HTERT RPE-1 (cell line): ENCODE data around the gene PEX12.
"Not testable (repeated sequence)": the region's sequence is repeated elsewhere in the genome, so short reads cannot be mapped to it uniquely, and the experiment has no call there.

ENCODE experiments used
- in situ Hi-C: fragments of 300-500 bp; cut with MboI; formaldehyde crosslinking; loops from 4 replicates; pipeline ENCODE4 v1.14.3; 2020; ENCODE audit warnings: low sequenced_read_pairs

Gene PEX12

DNA sequence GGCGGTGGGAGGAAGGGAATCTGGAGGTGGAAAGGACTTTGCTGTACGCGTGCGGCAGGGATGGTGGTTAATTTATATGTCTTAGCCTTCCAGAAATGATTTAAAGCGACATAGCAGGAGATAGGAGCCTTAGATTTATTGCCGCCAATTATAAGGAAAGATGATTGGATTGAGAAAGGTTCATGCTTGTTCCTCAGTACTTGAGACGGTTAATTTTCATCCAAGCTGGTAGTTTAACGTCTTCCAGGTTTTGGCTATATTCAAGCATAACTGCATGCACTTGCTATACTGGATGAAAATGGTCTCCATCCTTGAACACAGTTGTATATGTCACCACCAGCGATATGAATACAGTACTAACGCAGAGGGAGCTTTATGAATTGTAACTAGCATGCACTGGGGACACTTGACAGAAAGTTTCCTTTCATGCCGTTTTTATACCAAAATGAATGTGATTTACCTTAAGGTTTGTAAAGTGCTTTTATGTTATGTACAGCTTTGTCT is 610 bp upstream of the PEX12 start:
- in situ Hi-C loops: no loop called here

DNA sequence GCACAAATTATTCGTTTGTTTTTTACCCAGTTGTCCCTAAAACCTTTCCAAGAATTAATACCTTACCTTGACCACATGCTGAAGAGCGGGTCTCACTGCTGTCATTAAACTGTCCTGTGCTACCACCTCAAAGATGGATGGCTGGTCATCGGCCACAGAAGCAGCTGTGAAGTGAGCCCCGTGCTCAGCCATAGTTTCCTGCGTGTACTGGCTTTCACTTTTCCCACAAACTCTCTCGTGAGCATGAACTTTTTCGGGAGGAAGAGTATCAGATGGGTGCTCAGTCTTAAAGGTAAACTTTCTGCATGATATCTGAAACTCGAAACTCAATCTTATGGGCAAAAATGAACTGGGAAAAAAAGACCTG is 558 bp downstream of the PEX12 start:
- in situ Hi-C loops: no loop called here

DNA sequence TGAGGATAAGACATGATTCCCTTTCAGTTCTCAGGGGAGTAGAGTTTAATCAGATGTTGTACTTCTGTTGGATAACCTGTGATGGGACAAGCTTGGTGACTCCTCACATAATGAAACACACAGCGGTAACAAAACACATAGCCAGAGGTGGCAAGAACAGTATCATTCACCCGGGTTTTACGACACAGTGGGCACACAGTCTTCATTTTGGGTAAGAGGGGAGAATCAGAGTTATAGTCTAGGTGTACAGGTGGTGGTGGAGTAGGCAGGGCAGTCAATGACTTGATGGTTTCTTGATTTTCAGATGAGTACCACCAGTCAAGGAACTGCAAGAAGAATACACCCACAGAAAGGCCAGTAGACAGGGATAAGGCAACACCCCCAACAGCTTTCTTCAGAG is 2.6 kb downstream of the PEX12 start:
- in situ Hi-C loops: no loop called here

DNA sequence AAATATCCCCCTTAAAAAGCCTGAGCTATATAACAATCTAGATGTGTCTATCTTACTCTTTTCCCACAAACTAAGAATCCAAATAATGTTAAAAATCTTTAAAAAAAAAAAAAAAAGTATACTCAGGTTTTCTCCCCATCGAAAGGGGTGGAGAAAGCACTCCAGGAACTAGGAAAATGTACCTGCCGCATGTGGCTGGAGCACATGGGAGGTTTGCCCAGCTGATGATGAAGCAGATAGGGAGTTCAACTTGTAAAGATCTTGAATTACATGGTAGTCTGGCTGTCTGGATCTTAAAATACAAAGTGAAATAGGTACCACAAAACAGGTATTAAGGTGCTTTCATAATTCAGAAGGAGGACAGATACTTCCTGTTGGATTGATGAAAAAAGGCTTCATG is 9.0 kb downstream of the PEX12 start:
- in situ Hi-C loops: no loop called here

DNA sequence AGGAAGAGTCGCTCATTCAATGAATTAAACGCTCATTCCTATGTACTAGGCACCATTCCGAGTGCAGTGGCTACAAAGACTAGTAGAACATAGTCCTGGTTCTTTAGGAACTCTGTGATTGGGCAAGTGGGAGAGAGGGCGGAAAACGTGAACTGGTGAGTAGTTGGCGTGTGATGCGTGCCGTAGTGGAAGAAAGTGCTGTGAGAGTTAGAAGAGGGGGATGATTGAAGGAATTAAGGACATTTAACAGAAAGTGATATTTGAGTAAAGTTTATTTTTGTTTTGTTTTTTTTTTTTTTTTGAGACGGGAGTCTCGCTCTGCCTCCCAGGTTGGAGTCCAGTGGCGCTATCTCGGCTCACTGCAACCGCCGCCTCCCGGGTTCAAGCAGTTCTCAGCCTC is 9.8 kb downstream of the PEX12 start:
- in situ Hi-C loops: no loop called here

DNA sequence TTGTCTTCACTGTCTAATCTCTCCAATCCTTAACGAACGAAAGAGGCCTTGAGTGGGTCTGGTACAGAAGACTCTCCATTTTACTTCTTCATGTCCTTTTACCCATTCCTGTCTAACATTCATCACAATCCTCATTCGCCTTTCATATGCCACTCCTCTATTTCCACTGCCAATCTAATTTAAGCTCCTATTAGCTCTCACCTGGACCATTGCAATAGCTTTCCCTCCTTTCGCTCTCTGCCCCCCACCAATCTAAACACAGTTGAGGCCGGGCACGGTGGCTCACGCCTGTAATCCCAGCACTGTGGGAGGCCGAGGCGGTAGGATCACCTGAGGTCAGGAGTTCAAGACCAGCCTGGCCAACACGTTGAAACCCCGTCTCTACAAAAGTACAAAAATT is 11.4 kb downstream of the PEX12 start:
- in situ Hi-C loops: no loop called here

DNA sequence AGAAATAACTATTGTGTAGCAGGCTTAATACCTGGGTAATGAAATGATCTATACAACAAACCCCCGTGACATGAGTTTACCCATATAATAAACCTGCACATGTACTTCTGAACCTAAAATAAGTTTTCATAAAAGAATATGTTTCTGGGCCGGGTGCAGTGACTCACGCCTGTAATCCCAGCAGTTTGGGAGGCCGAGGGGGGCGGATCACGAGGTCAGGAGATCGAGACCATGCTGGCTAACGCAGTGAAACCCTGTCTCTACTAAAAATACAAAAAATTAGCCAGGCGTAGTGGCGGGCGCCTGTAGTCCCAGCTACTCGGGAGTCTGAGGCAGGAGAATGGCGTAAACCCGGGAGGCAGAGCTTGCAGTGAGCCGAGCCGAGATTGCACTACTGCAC is 15.2 kb downstream of the PEX12 start:
- in situ Hi-C loops: not testable (repeated sequence)

DNA sequence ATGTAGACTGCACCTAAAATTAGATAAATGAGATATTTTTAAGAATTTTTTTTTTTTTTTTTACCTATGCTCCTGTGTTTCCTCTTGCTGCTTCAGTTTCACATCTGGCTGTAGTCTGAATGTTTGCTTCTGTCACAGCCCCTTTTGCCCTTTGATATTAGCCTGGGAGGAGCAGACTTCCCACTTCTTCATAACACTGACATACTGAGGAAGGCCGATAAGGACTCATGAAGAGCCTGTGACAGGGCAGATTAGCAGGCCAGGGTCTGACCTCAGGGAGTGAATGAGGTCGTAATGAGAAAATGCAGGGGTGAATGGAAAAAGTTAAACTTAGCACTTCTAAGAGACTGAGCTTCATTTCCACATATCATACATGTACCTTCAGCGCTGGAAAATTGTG is 17.7 kb downstream of the PEX12 start, which contains the start of gene SLFN14:
Gene SLFN14, minus strand, starts transcription at position 117 of the 400 bp plus-strand sequence. CDS start 2,757 bp downstream, outside the sequence.
- in situ Hi-C loops: no loop called here

DNA sequence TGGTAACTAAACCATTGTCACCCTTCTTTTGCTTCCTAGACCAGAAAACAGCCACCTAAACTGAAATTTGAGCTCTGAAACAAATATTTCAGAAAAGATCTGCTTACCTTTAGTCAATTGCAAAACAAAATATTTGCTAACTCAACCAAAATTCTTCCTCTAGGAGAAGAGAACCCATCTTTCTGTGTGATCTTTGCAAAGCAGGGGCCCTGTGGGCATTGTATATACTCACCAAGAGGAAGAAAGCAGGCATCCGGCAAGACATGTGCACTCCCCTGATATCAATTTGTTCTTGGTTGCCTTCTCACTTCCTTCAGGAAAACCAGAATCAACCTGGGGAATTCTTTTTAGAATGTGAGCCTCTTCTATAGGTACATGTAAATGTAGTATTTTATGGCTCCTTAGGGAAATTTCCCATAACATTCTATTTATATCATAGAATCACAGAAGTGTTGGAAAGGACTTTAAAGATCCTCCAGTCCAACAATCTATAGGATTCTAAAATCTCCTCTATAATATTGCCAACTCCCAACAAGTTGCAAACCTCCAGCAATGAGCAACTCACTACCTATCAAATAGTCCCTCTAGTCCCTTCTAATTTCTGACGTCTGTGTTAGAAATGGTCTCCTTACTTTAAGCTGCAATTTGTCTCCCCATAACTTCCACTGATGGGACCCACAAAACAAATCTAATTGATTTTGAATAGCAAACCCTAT is 18.7 kb downstream of the PEX12 start:
- in situ Hi-C loops: no loop called here

DNA sequence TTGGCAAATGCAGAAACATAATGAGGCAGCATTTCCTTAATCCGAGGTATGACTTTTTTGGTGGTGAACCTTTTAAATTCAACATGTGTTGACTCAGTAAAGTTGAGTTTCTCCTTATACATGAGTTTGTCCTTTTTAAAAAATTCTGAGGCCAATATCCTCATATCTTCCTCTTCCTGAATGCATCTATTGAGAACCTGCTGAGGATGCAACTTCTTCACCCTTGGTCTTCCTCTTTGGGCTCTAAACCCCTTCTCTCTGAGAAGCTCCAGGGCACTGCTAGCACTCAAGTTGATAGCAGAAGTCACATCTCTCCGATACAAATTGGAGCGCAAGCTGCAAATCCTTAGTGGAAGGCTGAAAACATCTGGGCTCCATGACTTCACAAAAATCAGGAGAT is 21.0 kb downstream of the PEX12 start:
- in situ Hi-C loops: no loop called here

DNA sequence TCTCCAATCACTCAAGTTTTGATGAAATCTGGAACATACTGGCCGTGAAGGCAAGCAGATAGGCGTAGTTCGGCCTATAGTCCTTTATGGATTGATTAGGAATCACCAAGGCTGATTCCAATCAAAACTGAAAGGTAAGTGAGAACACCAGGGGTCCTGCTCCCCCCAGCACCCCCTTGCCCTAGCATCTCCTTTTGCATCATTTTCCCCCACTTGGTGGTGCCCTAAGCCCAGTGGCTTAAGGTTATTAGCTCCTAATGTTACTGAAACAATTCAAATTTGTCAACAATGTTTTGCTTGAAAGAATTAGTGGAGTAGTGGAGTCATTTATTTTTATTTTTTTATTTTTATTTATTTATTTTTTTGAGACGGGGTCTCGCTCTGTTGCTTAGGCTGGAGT is 22.7 kb downstream of the PEX12 start:
- in situ Hi-C loops: no loop called here

DNA sequence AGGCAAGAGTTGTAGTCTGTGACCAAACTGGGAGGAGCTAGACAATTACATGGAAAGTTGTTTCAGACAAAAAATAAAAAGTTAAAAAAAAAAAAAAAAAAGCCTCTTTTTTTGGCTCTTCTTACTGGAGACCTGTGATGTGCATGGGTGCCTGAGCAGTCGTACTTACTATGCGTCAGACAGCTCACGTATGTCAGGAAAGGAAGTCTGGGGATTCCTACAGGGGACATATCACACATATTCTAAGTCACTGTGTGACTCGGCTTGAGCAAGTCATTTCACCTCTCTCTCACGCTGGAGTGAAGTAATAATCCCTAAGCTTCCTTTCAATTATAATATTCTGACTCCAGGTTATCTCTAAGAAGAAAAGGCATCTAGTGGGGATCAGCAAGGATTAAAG is 23.7 kb downstream of the PEX12 start:
- in situ Hi-C loops: no loop called here

DNA sequence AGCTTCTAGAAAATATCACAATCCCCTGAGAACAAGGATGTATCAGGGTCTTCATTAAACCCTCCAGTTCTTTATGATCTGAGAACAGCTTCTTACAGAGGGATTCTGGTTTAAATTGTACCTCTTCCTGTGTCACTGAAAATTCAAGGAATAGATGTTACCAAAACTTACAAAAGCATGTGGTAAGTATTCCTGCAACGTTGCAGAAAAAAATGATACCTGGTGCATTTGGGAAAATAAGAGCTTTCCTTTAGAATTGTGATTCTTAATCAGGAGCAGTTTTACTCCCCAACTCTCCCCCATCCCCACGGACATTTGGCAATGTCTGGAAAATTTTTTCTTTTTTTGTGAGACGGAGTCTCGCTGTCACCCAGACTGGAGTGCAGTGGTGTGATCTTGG is 25.1 kb downstream of the PEX12 start:
- in situ Hi-C loops: no loop called here

DNA sequence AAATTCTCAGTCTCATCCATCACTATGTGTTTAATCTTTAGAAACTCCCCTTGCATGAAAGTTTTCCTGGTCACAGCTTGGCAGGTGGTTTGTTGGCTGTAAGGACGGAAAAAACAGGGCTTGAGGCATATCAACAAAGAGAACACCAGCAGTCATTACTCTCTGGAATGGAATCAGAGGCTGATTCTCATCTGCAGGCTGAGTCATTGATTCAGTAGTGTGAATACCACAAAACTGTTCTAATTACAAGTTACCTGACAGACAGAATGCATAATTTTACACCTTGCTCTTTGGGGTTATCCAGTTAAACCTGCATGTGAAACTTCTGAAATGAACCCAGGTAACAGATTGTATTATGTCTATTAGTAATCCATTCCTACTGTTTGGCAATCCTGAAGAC is 29.4 kb downstream of the PEX12 start:
- in situ Hi-C loops: no loop called here

DNA sequence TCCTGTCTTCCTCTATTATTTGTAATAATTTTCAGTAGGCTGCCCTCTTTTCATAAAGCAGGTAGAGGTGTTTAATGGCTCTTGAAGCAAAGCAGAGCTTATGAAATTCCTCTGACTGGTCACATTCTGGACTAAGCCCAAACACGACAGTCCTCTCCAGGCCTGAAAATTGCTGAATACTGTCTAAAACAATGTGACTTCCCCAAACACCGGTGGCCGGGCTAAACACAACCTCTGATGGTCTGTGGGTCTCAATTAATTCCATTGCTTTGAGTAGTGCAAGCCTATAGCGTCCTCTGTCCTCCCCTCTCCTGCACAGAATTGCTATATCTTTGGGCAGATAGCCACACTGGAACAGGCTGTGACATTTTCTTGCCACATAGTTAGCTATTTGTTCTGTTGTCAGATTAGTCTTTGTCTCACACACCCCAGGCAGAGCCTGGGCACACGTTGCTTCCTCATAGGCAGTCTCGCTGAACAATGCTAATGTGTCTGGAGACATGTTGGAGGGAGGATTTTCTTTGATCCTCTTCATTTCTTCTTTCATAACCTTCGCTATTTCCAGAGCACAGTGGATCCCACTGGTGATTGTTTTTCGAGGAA is 30.1 kb downstream of the PEX12 start:
- in situ Hi-C loops: no loop called here

DNA sequence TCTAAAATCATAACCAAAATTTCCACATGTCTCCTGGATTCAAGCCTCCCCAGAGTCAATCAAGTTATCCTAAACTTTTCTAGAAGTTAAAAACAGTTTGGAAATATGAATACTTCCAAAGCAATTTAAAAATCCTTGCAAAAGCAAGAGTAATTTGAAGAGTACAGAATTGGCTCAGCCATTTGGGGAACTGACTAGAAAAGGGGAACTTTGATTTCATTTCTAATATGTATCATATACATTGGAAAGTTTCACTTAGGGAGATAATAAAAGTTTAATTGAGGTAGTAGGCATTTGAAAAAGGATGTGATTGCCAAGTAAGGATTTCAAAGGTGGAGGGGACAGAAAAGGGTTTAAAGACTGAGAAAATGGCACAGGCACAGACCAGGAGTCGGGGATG is 31.9 kb downstream of the PEX12 start:
- in situ Hi-C loops: no loop called here

DNA sequence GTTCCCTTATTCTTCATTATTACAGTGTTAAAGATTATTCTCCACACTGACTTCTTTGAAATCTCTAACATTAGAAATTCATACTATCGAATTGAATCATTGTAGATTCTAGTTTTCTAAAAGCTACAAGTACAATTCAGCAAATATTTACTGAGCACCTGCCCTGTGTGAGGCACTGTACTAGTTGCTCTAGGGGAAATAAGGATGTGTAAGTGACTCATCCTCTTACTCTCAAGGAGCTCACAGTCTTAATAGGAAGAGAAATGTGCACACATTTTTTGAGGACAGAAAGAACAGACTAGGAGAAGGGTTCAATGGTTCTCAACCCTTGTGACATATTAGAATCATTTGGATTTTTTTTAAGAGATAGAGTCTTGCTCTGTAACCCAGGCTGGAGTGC is 33.2 kb downstream of the PEX12 start:
- in situ Hi-C loops: no loop called here

DNA sequence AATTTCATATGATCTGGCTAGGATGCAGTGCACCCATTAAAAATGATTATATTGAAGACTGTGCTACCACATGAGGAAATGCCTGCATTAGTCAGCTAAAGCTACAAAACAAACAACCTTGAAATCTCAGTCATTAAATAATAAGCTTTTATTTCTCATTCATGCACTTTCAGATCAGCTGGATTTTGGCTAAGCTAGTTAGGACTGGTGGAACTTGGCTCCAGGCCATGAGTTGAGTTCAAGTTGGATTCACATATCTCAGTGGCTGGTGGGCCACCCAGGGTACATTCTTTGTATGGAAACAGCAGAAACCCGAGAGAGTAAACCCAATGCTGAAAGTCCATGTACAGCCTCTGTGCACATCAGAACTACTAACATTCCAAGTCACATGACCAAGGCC is 34.5 kb downstream of the PEX12 start:
- in situ Hi-C loops: no loop called here

DNA sequence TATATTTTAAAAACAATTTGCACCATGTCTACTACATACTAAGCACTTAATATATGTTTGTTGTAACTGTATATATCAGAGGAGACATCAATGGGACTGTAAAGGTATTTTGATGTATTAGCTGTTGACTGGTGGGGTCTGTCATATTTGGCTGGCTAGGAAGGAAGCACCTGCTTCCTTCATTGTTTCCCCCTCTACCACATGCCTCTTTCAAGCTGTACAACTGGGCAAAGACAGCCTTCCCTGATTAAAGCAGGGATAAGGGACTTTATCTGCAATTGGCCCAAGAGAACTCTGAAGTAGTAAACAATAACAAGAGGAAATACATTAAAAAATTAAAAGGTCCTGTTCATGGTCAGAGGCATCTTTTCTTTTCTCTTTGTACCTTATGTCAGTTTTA is 35.4 kb downstream of the PEX12 start:
- in situ Hi-C loops: no loop called here

DNA sequence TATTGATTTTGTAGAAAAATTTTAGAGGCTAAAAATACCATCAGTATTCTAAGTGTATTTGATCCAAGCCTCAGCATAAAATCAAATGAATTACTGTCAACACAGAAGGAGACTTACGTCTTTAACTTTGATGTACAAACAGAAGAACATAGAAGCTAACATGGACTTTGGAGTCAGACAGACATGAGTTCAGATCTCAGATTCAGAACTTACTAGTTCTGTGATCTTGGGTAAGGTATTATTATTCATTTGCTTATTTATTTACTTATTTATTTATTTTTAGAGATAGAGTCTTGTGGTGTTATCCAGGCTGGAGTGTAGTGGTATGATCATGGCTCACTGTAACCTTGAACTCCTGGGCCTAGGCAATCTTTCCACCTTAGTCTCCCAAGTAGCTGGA is 36.9 kb downstream of the PEX12 start:
- in situ Hi-C loops: no loop called here

DNA sequence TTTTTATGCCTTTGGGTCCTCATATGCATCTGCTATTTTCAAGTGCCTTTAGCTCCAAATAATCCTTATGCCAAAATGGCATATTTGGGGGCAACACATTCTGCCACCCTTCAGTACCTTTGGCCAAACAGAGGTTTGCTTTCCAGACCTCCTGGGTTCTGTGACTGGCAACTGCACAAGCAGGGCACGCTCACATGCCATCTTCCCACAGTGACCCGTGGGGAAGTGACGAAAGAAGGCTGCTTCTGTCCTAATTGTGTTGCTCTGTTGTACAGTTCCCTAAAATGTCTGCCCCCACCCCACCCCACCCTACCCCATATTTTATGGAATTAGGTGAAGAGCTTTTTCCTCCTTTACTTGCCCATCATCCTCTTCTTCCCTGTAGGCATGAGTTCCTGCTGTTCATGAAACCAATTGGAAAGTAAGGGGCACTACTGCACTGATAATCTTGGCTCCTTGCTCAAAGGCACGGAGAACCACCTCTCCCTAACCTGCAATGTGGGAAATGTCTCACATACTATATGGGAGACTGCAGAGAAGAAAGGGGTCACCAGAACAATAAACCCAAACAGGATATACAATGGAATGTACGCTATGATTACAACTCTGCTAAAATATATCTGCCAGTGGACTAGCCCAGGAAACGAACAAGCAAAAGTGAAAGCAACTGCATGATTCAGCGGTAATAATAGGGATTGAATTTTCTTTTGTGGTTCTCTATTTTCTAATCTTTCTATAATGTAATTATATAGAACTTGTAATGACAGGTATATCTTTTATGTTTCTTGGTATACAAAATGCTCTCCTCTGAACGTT is 37.6 kb downstream of the PEX12 start:
- in situ Hi-C loops: no loop called here

DNA sequence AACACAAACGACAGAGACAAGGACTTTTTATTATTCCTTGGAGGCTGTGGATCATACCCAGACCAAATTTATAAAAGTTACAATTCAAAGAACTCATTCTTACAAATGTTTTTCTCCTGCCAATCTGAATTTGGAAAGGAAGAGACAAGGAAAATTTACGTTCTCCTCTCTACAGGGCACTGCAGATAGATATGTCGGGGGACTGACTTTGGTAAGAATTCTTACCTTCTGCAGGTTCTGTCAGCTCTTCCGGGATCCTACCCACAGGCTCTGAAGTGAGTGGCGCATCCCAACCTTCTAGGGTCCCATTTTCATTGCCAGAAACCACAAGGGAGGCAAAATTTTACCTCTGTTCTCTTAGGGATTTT is 38.7 kb downstream of the PEX12 start:
- in situ Hi-C loops: no loop called here
